ENCODE data around the gene BUB1B.

The BUB1B gene

GRCh38 chr15:40198355-40199085 is 37.7 kb downstream of the BUB1B start:
- no peak for DNase-seq (ENCODE audit: low read depth)
- no peak overlapping the region for H3K4me3 ChIP-seq (ENCODE audit: low read depth, low read length)
- TF ChIP-seq, protein P1, sequence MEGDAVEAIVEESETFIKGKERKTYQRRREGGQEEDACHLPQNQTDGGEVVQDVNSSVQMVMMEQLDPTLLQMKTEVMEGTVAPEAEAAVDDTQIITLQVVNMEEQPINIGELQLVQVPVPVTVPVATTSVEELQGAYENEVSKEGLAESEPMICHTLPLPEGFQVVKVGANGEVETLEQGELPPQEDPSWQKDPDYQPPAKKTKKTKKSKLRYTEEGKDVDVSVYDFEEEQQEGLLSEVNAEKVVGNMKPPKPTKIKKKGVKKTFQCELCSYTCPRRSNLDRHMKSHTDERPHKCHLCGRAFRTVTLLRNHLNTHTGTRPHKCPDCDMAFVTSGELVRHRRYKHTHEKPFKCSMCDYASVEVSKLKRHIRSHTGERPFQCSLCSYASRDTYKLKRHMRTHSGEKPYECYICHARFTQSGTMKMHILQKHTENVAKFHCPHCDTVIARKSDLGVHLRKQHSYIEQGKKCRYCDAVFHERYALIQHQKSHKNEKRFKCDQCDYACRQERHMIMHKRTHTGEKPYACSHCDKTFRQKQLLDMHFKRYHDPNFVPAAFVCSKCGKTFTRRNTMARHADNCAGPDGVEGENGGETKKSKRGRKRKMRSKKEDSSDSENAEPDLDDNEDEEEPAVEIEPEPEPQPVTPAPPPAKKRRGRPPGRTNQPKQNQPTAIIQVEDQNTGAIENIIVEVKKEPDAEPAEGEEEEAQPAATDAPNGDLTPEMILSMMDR (conservative IDR thresholded peaks at IDR 0.05; ENCODE audit: low read depth, low read length), result no peak

GRCh38 chr15:40204100-40204499 is 43.2 kb downstream of the BUB1B start:
- no peak for DNase-seq (ENCODE audit: low read depth)
- no peak overlapping the region for H3K4me3 ChIP-seq (ENCODE audit: low read depth, low read length)
- TF ChIP-seq, protein P1 (conservative IDR thresholded peaks at IDR 0.05; ENCODE audit: low read depth, low read length), result no peak

GRCh38 chr15:40217166-40217824 is 56.4 kb downstream of the BUB1B start:
- DNase-seq (ENCODE audit: low read depth), result peak; percentile 83
- TF ChIP-seq, protein P1 (conservative IDR thresholded peaks at IDR 0.05; ENCODE audit: low read depth, low read length), result peak; percentile 80

GRCh38 chr15:40219801-40220200 is 58.9 kb downstream of the BUB1B start:
- TF ChIP-seq, protein P1 (conservative IDR thresholded peaks at IDR 0.05; ENCODE audit: low read depth, low read length), result no peak
- H3K4me3 ChIP-seq (ENCODE audit: low read depth, low read length), result no peak overlapping the region
- DNase-seq (ENCODE audit: low read depth), result no peak

More at GRCh38 chr15:40217166-40217824, 56.4 kb downstream of the BUB1B start:
- no peak overlapping the region for H3K4me3 ChIP-seq (ENCODE audit: low read depth, low read length)

DNA sequence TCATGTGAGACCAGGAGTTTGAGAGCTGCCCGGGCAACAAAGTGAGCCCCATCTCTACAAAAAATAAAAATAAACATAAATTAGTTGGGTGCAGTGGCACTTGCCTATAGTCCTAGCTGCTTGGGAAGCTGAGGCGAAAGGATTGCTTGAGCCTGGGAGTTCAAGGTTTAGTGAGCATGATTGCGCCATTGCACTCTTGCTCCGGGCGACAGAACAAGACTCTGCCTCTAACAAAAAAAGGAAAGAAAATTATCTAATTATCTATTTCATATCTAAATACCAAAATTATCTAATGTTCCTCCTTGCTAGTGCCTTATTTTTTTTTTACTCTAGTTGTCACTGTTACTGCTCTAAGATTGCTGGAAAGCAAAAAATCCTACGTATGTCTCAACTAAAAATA is 61.3 kb downstream of the BUB1B start:
- DNase-seq (ENCODE audit: low read depth), result no peak
- TF ChIP-seq, protein P1 (conservative IDR thresholded peaks at IDR 0.05; ENCODE audit: low read depth, low read length), result no peak
- H3K4me3 ChIP-seq (ENCODE audit: low read depth, low read length), result no peak overlapping the region

DNA sequence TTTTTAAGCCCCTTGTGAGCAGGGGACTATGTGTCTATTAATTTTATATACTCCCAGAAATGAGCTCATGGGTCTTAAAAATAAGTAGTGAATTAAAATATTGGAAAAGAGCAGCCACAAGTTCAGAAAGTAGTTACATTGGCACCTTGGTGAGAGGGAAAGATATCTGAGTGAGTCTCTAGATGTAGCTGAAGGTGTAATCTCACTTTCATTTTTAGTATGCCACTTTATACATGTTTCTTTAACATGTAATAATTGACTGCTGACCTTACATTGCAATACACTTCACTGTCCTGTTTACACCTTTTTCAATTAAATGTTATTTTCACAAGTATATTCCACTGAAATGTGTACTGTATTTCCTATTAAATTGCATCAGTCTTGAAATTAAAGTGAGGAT is 65.9 kb downstream of the BUB1B start:
- H3K4me3 ChIP-seq (ENCODE audit: low read depth, low read length), result no peak overlapping the region
- TF ChIP-seq, protein P1 (conservative IDR thresholded peaks at IDR 0.05; ENCODE audit: low read depth, low read length), result no peak
- DNase-seq (ENCODE audit: low read depth), result no peak
